A549 (cell line): Measurements from ENCODE around the gene MLPH. TPM values are rescaled to one million over a fixed set of nuclear protein-coding genes. Genes with fewer than 3 reads are reported as not detected.
A peak's percentile ranks its signal among the peaks of the same experiment; 100 is the strongest.

Source experiments
- ATAC-seq, 2 experiments: fragments of 200-7000 bp in 1 of 2; fragments of >200 bp in 1 of 2; cut with Nextera tagmentation in 1 of 2; cut with Tn5 transposase in 1 of 2; 3 replicates each; pipeline versions ENCODE4 v1.8.0 to v1.9.1; 2018 to 2020; ENCODE audit warnings: mild to moderate bottlenecking in 1 of 2, moderate library complexity in 1 of 2
- CTCF ChIA-PET: fragments of 300-600 bp; sonication (Branson Sonifier 250); formaldehyde crosslinking; extraction: SDS; loops from one replicate; lab custom pipeline; 2021; ENCODE audit warnings: antibody characterized with exemption, inconsistent platforms; lab: Yijun Ruan, JAX
- POLR2A ChIA-PET: fragments of 350-600 bp; formaldehyde crosslinking; extraction: SDS; loops from one replicate; lab custom pipeline; 2021; ENCODE audit warnings: antibody characterized with exemption, inconsistent platforms; lab: Yijun Ruan, JAX
- DNase-seq, 2 experiments: peaks; one replicate each; pipeline versions ENCODE4 v3.0.0 to v3.0.0-alpha.2; 2011 to 2016; ENCODE audit warnings: low read depth in 1 of 2, low spot score in 1 of 2
- FAIRE-seq: peaks from 2 replicates; lab custom pipeline; 2011; peaks lifted over from hg19 to GRCh38; lab: Jason Lieb, UNC
- H3K27ac ChIP-seq, 2 experiments: fragments of >200 bp; sonication (Bioruptor Twin); formaldehyde crosslinking; 3 replicates each; pipeline ENCODE4 v1.5.1; 2016 to 2017
- H3K4me1 ChIP-seq: fragments of >200 bp; sonication (Bioruptor Twin); formaldehyde crosslinking; 3 replicates; pipeline ENCODE4 v1.6.1; 2016
- H3K4me2 ChIP-seq: fragments of >200 bp; sonication (Bioruptor Twin); formaldehyde crosslinking; 3 replicates; pipeline ENCODE4 v1.6.1; 2016
- H3K4me3 ChIP-seq: fragments of >200 bp; sonication (Bioruptor Twin); formaldehyde crosslinking; 3 replicates; pipeline ENCODE4 v1.5.1; 2016
- H3K9me3 ChIP-seq: fragments of >200 bp; sonication (Bioruptor Twin); formaldehyde crosslinking; 3 replicates; pipeline ENCODE4 v1.6.1; 2016
- BCL3 ChIP-seq: fragments of >200 bp; sonication (Bioruptor Twin); formaldehyde crosslinking; IDR thresholded peaks from 3 replicates; pipeline ENCODE4 v1.6.1; 2016
- CBX2 ChIP-seq: fragments of 200-600 bp; sonication (generic); IDR thresholded peaks from 2 replicates; pipeline ENCODE4 v1.6.1; 2016; ENCODE audit warnings: low read depth, mild to moderate bottlenecking, borderline replicate concordance
- CHD2 ChIP-seq: fragments of 150-350 bp; IDR thresholded peaks from 2 replicates; pipeline ENCODE4 v1.6.1; 2014; ENCODE audit warnings: low read length; ENCODE audit not compliant: partially characterized antibody
- CTCF ChIP-seq: fragments of >200 bp; sonication (Bioruptor Twin); formaldehyde crosslinking; IDR thresholded peaks from 3 replicates; pipeline ENCODE4 v1.5.1; 2016
- FOSB ChIP-seq: fragments of 250-450 bp; sonication (Bioruptor Pico); IDR thresholded peaks from 2 replicates; pipeline ENCODE4 v1.5.0; 2020; ENCODE audit warnings: mild to moderate bottlenecking, moderate library complexity
- GATA3 ChIP-seq: IDR thresholded peaks from 2 replicates; pipeline ENCODE4 v1.6.1; 2012; ENCODE audit warnings: borderline replicate concordance
- MAFK ChIP-seq: fragments of 450-650 bp; IDR thresholded peaks from 2 replicates; pipeline ENCODE4 v1.6.1; 2014; ENCODE audit not compliant: partially characterized antibody
- MAX ChIP-seq: IDR thresholded peaks from 2 replicates; pipeline ENCODE4 v1.6.1; 2012
- NR3C1 ChIP-seq: fragments of >200 bp; sonication (Bioruptor Twin); formaldehyde crosslinking; IDR thresholded peaks from 3 replicates; pipeline ENCODE4 v1.6.1; 2017
- RARB ChIP-seq: fragments of 250-450 bp; sonication (Bioruptor Pico); IDR thresholded peaks from 2 replicates; pipeline ENCODE4 v1.8.0; 2021; ENCODE audit warnings: mild to moderate bottlenecking, moderate library complexity
- RFX5 ChIP-seq: fragments of 450-650 bp; IDR thresholded peaks from 2 replicates; pipeline ENCODE4 v1.7.1; 2014; ENCODE audit warnings: antibody characterized with exemption, mild to moderate bottlenecking, moderate library complexity
- SMC3 ChIP-seq: fragments of >200 bp; sonication (Bioruptor Twin); formaldehyde crosslinking; IDR thresholded peaks from 3 replicates; pipeline ENCODE4 v1.6.1; 2018; ENCODE audit warnings: inconsistent platforms
- TP53 ChIP-seq: fragments of 250-450 bp; sonication (Bioruptor Pico); IDR thresholded peaks from 2 replicates; pipeline ENCODE4 v1.5.0; 2021; ENCODE audit warnings: mild to moderate bottlenecking, moderate library complexity
- USF2 ChIP-seq: fragments of 450-650 bp; IDR thresholded peaks from 2 replicates; pipeline ENCODE4 v1.6.1; 2014; ENCODE audit warnings: antibody characterized with exemption
- ZSCAN20 ChIP-seq: fragments of 250-450 bp; sonication (Bioruptor Pico); IDR thresholded peaks from 2 replicates; pipeline ENCODE4 v1.8.0; 2022; ENCODE audit warnings: mild to moderate bottlenecking, moderate library complexity
- WGBS: methylation state at CpG from one replicate; pipeline ENCODE4 v1.1.6; 2017; ENCODE audit errors: missing lambda C conversion rate; 5-methylcytosine and 5-hydroxymethylcytosine counted together
- polyA plus RNA-seq, 4 experiments: library from polyadenylated mRNA; depleted of rRNA in 3 of 4; stranded (reverse); fragments of >200 nt; fragmentation: RNase III in 1 of 4; extraction: RNeasy Plus Mini Kit Qiagen cat#74134 plus additional on column Dnase treatment in 1 of 4; gene quantifications; 2 replicates in 3 of 4; 3 replicates in 1 of 4; pipeline ENCODE4 v1.2.3, GENCODE V29; 2011 to 2017

Gene MLPH
- polyA plus RNA-seq, 2 of the 4 experiments (the other 2 are of a cell fraction) = 218 to 350 TPM

GRCh38 chr2:237529452-237530402, 42.7 kb downstream of the MLPH start:
- DNase-seq (no peak), FAIRE-seq (no peak), ATAC-seq (peak in 1 of 2 experiments; percentile 14; a peak in 3 of 6 replicates)
- TF ChIP-seq MAFK (peak; percentile 95), USF2 (no peak)
- ChIA-PET POLR2A (interaction anchor here (0.6 kb wide), 1 partner anchor 17 kb away, joined by 4 read pairs; no protein-coding TSS in a partner anchor), CTCF (interaction anchor here (1.0 to 6.6 kb wide), 3 partner anchors 12 to 408 kb away, joined by 3 to 55 read pairs (median 5); no protein-coding TSS in a partner anchor)
- H3K4me1 ChIP-seq = peaks cover 12% of the 10 kb centered on the region; the same call in 1 of the 3 replicates
- H3K27ac ChIP-seq = peak overlapping the region in 1 of 2 experiments; percentile 21; a peak in 1 of 6 replicates
- H3K9me3 ChIP-seq = no peaks in the 10 kb centered on the region
- H3K4me2 ChIP-seq = no peak overlapping the region
- no peak overlapping the region for H3K4me3 ChIP-seq
- 94% methylated on average over 14 of the region's 19 CpGs for WGBS

GRCh38 chr2:237530472-237531433, 43.7 kb downstream of the MLPH start:
- TF ChIP-seq MAX = no peak
- no peak for TF ChIP-seq GATA3
- ChIA-PET CTCF (interaction anchor here (1.2 to 6.6 kb wide), 5 partner anchors 10 to 409 kb away, joined by 5 to 55 read pairs (median 20); no protein-coding TSS in a partner anchor), POLR2A (interaction anchor here (0.6 kb wide), 1 partner anchor 18 kb away, joined by 4 read pairs; no protein-coding TSS in a partner anchor)
- H3K4me1 ChIP-seq = peaks cover 15% of the 10 kb centered on the region; the same call in 1 of the 3 replicates
- ATAC-seq (peak in 1 of 2 experiments; percentile 14; a peak in 1 of 6 replicates), FAIRE-seq (no peak), DNase-seq (no peak)
- 93% methylated on average over 11 of the region's 12 CpGs for WGBS
- no peak overlapping the region; a peak in 1 of 6 replicates for H3K27ac ChIP-seq
- H3K4me3 ChIP-seq = no peak overlapping the region
- H3K9me3 ChIP-seq = no peaks in the 10 kb centered on the region
- H3K4me2 ChIP-seq = no peak overlapping the region

GRCh38 chr2:237532160-237532559, 45.1 kb downstream of the MLPH start:
- ATAC-seq (no peak), DNase-seq (no peak), FAIRE-seq (no peak)
- 96% methylated on average over 11 of the region's 11 CpGs for WGBS
- CTCF ChIA-PET = interaction anchor here (0.6 to 6.6 kb wide), 9 partner anchors 9 to 411 kb away, joined by 3 to 55 read pairs (median 4); no protein-coding TSS in a partner anchor
- POLR2A ChIA-PET = interaction anchor here (0.6 kb wide), 1 partner anchor 155 kb away, joined by 3 read pairs; no protein-coding TSS in a partner anchor
- Histone ChIP-seq H3K4me3 (no peak overlapping the region), H3K4me1 (peaks cover 15% of the 10 kb centered on the region; the same call in 1 of the 3 replicates), H3K9me3 (no peaks in the 10 kb centered on the region), H3K4me2 (no peak overlapping the region), H3K27ac (peak overlapping the region in 1 of 2 experiments; percentile 15; a peak in 1 of 6 replicates)
- TF ChIP-seq RFX5 = no peak
- no peak for TF ChIP-seq RARB (CRISPR knock-in tag)
- no peak for TF ChIP-seq CBX2
- TF ChIP-seq FOSB (CRISPR knock-in tag) = no peak
- TF ChIP-seq CTCF = no peak
- no peak for TF ChIP-seq BCL3
- no peak for TF ChIP-seq SMC3
- TF ChIP-seq ZSCAN20 (CRISPR knock-in tag) = no peak
- no peak for TF ChIP-seq CHD2
- TF ChIP-seq TP53 (CRISPR knock-in tag) = no peak
- no peak for TF ChIP-seq NR3C1
